Inflammatory macrophage treated with lipopolysaccharide for 4 hours (primary cell): Measurements from ENCODE around the gene SLC35D2.

ENCODE experiments used
- DNase-seq: peaks from one replicate; pipeline ENCODE4 v3.0.0-alpha.2; 2020

Gene SLC35D2

DNA sequence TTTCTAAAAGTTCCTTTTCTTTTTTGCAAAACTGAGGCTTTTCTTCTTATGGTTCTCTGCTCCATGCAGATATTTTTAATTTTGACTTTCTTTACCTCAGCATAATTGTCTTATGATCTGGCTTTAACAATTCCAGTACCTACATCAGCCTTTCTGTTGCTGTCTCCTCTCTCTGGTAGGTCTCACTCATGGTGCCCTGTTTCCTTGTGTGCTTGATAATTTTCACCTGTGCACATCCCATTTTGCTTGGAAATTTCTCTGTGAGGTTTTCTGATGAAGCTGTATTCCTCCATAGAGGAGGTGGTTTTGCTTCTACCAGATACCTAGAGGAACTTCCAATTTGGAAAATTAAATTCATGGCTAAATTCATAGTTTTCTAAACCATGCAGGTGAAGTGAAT is 79.3 kb downstream of the SLC35D2 start:
- DNase-seq = no peak

DNA sequence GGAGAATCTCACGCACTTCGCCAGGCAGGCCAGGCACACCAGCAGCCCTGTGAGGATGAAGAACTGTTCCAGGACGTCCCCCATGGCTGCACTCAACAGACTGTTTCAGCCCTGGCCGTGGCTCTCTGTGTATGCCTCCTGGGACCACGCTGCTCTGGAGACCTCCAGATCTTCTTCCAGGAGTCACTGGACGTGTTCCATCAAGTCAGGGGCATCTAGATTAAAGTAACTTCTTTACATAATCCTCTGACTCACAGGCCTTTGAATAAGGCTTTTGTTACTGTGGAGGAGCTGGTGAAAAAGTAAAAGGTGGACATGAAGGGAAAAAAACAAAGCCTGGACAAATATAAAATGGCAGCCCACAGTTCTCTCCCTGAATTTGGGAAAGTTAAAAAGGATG is 81.5 kb downstream of the SLC35D2 start, which contains the start of gene HSD17B3:
Gene HSD17B3 (minus strand): TSS at position 156 of the 400 bp plus-strand sequence. CDS start 72 bp downstream, at position 84.
- no peak for DNase-seq

DNA sequence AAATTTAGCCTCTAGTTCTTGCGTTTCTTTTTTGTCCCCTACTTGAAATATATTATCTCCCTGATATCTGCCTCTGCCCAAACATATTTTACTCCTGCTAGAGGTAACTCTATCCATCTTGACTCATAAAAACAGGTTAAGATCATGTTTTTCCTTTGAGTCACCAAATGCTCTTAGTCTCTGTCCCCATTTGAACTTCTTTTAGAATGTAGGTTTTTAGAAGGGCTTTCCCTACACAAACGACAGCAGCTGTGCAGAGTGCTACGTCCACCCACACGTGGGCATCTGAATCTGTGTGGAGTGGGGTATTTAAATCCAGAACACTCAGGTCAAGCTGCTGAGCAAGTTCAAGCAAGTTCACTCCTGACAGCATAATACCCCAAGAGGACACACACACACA is 83.7 kb downstream of the SLC35D2 start:
- no peak for DNase-seq

DNA sequence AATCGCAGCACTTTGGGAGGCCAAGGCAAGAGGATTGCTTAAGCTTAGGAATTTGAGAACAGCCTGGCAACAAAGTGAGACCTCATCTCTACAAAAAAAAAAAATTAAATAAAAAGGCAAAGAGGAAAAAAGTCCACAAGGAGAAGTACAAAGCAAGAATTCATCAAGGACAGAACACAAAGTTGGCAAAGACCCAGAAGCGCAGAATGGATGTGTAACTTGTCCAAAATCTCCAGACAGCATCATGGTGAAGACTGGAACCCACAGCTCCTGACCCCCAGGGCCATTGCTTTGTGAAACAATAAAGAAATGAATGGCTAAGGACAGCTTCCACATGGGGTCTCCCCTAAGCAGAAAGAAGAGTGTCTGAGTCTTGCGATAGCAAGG is 89.4 kb downstream of the SLC35D2 start:
- no peak for DNase-seq

DNA sequence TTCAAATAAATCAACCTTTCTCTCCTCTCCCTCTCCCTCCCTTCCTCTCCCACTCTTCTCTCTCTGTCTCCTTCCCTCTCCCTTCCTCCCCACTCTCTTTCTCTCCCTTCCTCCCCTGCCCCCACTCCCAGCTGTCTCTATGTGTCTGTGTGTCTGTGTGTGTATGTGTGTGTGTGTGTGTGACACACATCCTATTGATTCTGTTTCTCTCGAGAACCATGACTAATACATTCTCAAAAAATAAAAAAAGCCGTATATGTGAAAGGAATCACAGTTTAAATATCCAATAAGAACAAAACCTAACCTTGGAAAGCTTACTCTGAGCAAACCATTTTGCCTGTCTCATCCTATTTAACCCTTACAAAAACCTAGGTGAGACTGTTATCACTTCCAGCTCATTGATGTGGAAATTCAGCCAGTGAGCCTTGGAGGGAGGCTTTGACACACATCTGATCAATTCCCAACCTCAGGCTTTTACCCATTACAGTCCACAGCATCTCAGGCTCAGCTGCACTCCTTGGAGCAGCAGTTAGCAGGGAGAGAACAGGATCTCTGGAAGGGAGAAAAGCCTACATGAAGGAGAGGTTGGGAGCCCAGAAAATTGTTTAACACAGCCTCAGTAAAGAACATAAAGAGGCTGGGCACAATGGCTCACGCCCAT is 89.9 kb downstream of the SLC35D2 start:
- no peak for DNase-seq

DNA sequence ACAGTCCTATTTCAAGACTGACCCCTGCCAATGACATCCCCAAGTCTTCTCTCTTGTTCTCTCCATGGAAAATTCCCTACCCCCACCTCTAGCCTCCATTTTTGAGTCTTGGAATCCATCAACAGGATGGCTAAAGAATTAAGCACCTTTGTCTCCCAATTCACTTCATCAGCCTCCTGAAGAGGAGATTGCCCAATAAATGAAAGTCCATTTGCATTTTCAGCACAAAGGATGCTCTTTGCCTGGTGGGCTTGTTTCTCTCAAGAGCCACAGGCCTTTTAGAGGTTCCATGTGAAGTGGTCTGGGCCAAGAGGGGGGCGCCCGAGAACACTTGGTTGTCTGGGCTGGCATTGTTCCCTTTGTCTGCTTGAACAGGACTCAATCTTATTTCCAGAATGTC is 94.1 kb downstream of the SLC35D2 start:
- no peak for DNase-seq

DNA sequence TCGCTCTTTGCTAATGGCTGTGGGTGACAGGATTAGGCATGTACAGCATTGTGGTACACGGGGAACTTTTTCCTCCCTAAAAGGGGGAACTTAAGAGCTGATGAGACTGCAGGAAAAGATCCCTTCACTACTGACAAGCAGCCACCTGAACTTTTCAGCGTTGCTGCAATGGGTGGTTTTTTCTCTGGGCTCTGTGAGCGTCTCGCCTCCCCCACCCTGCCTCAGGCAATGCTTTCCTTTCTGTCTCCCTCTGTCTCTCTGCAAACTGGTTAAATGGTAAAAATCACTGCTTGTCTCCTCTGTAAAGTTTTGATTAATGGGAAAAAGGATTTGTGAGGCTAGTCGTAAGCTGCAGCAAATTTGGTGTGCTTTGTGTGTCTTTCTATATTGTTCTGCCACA is 101.9 kb downstream of the SLC35D2 start:
- no peak for DNase-seq

DNA sequence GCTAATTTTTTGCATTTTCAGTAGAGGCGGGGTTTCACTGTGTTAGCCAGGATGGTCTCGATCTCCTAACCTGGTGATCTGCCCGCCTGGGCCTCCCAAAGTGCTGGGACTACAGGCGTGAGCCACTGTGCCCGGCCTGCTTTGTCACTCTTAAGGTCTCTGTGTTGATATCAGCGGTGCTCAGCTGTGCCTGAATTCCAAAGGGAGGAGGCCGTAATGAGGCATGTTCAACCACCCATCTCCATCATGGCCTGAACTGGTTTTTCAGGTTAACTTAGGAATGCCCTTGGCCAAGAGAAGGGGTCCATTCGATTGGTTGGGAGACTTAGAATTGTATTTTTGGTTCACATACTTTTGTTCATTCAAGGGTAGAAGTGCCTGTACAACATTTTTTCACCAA is 103.6 kb downstream of the SLC35D2 start:
- DNase-seq = no peak

DNA sequence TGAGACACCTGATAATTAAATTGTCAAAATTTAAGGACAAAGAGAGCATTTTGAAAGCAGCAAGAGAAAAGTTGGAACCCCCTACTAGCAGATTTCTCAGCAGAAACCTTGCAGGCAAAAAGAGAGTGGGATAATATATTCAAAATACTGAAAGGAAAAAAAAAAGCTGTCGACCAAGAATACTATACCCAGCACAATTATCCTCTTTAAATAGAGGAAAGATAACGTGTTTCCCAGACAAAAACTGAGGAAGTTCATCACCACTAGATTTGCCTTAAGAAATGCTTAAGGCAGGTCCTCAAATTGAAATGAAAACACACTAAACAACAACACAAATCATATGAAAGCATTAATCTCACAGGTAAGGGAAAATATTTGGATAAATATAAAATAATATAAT is 108.6 kb downstream of the SLC35D2 start:
- no peak for DNase-seq
